SU-DHL-6 (cell line): ENCODE measurements around the gene DOCK1.

Experiments
- EZH2phosphoT487 ChIP-seq: fragments of 200-600 bp; sonication (generic), shearing (Covaris generic); conservative IDR thresholded peaks from 2 replicates; pipeline ENCODE4 v1.6.1; 2018; ENCODE audit warnings: mild to moderate bottlenecking, antibody characterized with exemption, low read length, moderate library complexity, mixed read lengths
- TF ChIP-seq, protein P1 (sequence below): fragments of 200-600 bp; sonication (generic); IDR thresholded peaks from one replicate; pipeline ENCODE4 v1.5.1; 2017; ENCODE audit warnings: antibody characterized with exemption, mild to moderate bottlenecking, low read length, moderate library complexity; ENCODE audit not compliant: insufficient read depth, poor library complexity, severe bottlenecking

- TF ChIP-seq, protein P1, sequence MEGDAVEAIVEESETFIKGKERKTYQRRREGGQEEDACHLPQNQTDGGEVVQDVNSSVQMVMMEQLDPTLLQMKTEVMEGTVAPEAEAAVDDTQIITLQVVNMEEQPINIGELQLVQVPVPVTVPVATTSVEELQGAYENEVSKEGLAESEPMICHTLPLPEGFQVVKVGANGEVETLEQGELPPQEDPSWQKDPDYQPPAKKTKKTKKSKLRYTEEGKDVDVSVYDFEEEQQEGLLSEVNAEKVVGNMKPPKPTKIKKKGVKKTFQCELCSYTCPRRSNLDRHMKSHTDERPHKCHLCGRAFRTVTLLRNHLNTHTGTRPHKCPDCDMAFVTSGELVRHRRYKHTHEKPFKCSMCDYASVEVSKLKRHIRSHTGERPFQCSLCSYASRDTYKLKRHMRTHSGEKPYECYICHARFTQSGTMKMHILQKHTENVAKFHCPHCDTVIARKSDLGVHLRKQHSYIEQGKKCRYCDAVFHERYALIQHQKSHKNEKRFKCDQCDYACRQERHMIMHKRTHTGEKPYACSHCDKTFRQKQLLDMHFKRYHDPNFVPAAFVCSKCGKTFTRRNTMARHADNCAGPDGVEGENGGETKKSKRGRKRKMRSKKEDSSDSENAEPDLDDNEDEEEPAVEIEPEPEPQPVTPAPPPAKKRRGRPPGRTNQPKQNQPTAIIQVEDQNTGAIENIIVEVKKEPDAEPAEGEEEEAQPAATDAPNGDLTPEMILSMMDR = no peak
- no peak for TF ChIP-seq EZH2phosphoT487
Observed at GRCh38 chr10:126966938-126967337, 61.7 kb downstream of the DOCK1 start.
